ENCODE data around the gene SVIL.
"Not testable (repeated sequence)": the region's sequence is repeated elsewhere in the genome, so short reads cannot be mapped to it uniquely, and the experiment has no call there.

DNA sequence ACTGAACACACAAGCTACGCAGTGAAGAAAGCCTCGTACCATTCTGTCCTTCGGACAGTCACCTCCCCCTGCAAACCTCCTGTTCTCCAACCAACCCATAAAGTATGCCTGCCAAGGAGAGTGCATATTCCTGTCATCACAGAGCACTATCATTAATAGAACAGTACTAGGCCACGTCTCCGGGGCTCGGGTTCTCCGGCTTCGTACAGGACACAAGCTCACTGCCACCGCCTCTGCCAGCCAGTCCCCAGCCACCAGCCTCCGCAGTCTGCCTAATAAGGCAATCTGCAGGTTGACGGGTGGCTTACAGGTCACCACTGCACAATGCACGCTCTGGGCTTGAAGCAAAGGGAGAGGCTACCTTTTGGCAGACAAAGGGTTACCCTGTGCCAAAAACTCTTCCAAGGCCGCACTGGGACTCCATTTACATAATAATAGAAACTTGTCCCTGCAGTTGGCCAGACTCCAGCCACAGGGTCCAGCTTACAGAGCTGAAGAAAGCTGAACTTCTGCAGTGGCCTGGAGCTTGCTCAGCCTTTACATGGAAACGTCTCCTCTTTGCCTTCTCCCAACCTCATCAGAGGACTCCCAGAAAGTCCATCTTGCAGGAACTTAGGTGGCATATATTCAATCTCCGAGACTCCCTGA, 47.5 kb downstream of the SVIL start:
- TF ChIP-seq, protein P1, sequence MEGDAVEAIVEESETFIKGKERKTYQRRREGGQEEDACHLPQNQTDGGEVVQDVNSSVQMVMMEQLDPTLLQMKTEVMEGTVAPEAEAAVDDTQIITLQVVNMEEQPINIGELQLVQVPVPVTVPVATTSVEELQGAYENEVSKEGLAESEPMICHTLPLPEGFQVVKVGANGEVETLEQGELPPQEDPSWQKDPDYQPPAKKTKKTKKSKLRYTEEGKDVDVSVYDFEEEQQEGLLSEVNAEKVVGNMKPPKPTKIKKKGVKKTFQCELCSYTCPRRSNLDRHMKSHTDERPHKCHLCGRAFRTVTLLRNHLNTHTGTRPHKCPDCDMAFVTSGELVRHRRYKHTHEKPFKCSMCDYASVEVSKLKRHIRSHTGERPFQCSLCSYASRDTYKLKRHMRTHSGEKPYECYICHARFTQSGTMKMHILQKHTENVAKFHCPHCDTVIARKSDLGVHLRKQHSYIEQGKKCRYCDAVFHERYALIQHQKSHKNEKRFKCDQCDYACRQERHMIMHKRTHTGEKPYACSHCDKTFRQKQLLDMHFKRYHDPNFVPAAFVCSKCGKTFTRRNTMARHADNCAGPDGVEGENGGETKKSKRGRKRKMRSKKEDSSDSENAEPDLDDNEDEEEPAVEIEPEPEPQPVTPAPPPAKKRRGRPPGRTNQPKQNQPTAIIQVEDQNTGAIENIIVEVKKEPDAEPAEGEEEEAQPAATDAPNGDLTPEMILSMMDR (IDR thresholded peaks at IDR 0.05), result not testable (repeated sequence)
- TF ChIP-seq POLR2A (IDR thresholded peaks at IDR 0.05), result not testable (repeated sequence)

Measured in Peyer's patch (tissue), 4 donors.